AG10803 (cell line): ENCODE measurements around the gene CEP164.

Experiments
- DNase-seq: peaks from one replicate; pipeline ENCODE4 v3.0.0; 2010; ENCODE audit warnings: low read depth
- H3K4me3 ChIP-seq: 2 replicates; pipeline ENCODE4 v1.5.1; 2011; ENCODE audit warnings: mild to moderate bottlenecking, low read length, control low read depth
- CTCF ChIP-seq: conservative IDR thresholded peaks from 2 replicates; pipeline ENCODE4 v1.5.1; 2011; ENCODE audit warnings: mild to moderate bottlenecking, low read length, control low read depth, inconsistent platforms

Gene CEP164

DNA sequence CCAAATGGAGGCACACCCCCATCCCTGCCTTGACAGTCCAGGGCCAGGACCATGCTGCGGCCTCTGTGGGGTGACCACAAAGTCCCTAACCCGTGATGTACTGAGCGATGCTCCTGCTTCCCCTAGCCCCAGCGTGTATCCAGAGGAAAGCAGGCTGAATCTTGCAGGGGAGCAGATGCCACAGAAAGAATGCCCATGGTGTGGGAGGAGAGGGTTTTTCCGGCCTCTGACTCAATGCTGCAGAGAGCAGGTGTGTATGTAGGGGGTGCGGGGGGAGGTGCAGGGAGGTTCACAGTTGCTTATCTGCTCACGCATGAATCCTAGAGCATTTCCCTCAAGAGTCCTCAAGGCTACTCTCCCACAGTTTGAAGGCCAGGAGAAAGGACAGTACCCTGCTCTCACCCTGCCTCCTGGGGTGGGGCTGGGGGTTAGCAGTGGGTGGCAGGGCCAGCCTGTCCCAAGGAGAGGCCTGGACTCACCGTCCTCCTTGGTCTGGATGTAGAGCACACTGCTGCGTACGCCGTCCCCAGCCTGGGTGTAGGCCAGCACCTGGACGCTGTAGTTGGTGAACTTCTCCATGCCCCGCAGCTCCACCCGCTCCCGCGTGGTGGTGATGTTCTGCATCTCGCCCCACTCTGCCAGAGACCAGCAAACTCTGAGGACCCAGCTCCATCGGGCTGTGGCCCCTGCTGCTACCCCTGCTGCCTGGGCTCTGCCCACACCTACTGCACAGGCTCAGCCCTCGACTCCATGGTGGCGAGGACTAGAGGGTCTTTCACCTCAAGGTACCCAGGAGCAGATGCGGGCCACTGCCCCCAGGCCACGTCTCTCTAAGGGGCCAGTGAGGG lies 130.8 kb downstream of the CEP164 start:
- no peak for TF ChIP-seq CTCF
- H3K4me3 ChIP-seq = no peak overlapping the region
- DNase-seq = no peak

GRCh38 chr11:117459123-117459978 lies 131.7 kb downstream of the CEP164 start:
- TF ChIP-seq CTCF = no peak
- H3K4me3 ChIP-seq = no peak overlapping the region
- no peak for DNase-seq

DNA sequence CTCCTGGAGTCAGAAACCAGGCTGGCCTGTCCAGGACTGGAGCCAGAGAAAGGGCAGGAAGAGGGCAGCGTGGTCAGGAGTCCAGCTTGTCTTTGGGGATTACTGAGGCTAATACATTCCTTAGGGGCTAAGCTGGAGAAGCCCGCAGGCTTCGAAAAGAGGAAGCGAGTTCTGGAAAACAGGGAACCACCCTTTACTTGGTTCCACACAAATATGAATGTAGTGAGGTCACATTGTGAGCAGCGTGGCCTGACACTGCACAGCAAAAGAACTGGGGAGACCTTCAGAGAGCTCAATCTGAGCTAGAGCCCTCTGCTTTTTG lies 132.3 kb downstream of the CEP164 start:
- no peak for DNase-seq

GRCh38 chr11:117461396-117462182 lies 133.9 kb downstream of the CEP164 start:
- no peak for TF ChIP-seq CTCF
- H3K4me3 ChIP-seq = no peak overlapping the region
- DNase-seq = no peak

More for the DNA sequence above, 132.3 kb downstream of the CEP164 start:
- H3K4me3 ChIP-seq = no peak overlapping the region
- TF ChIP-seq CTCF = no peak

DNA sequence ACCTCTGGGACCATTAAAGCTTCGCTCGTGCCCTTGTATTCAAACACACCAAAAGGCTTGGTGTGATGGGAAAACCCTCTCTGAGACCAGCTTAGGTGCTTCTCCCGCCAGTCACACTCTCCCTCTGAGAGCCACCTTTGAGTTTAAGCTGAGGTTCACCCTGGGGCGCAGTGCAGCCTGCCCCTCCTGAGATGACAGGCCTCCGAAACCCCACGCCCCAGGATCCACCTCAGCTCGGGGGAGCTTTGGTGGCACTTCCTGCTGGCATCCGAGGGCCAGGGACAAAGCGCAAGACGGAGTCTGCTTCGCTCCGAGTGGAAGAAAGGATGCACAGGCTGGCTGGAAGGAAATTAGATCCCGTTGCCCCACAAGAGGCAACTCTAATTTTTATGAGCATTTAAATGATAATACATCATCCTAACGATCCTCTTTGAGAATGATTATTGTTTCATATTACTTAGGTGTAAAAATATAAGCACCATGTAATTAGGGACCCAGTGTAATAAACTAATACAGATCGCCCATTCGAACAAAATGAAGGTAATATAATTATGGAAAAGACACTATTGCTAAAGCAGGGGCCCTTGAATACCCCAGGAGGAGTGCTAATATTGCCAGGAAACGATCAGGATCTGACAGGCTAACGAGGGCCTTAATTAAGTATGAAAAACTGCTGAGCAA lies 134.7 kb downstream of the CEP164 start:
- no peak for TF ChIP-seq CTCF
- no peak overlapping the region for H3K4me3 ChIP-seq
- DNase-seq = no peak

DNA sequence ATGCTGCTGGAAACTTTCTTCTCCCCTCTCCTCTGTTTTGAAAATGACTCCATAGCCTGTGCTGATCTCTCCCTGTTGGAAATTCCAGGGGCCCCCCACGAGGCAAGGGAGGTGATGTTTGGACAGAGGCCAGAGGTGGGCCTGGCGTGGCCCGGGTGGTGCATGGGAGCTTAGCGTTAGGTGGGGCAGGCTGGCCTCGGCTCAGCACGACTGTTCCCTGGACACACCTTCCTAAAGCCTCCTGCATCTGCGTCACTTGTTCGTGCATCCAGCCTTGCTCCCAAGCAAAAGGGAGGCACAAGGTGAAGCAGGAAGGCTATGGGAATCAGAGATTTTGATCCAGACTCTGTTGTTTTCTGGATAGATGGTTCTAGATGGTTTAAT lies 135.2 kb downstream of the CEP164 start:
- no peak overlapping the region for H3K4me3 ChIP-seq
- no peak for TF ChIP-seq CTCF
- DNase-seq = no peak
